ENCODE results near the gene NDUFB10. TPM values are rescaled to one million over a fixed set of nuclear protein-coding genes. Genes with fewer than 3 reads are reported as not detected.

NDUFB10 gene
- total and polyA plus RNA-seq, 9 donors, result 95.4 to 162 (median 132) TPM

DNA sequence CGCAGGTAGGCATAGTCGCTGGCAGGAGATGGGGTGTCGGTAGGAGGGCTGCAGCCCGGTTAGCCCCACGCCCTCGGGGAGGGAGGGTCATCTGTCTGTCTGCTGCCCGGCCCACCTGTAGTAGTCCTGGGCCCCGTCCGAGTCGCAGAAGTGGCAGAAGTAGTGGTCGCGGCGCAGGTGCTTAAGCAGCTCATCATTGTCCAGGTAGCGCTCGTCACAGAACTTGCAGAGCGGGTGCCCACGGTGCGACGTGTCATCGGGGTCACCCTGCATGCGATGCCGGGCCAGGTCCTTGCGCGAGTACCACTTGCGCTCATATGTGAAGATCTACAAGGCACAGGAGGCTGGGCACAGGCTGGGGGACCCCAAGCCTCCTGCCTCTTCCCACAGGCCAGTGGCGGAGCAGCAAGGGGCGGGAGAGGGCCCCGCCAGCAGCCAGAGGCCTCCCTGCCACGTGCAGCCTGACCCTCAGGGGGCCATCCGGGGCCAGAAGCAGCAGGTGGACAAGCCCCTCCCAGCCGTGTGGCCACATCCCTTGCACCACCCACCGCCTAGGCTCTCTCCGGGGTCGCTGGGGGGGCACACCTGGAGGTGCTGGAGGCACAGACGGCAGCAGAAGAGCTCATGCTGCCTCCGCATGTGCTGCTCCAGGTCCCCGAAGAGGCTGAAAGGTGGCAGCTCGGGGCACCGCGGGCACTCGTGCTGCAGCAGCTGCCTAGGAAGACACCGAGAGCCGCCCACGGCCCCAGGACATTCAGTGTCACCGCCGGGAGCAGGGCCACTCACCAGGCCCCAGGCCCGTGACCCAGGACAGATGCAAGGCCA is 43.3 kb downstream of the NDUFB10 start:
- Histone ChIP-seq H3K27me3 (ENCODE audit: control insufficient read depth, insufficient read depth, low read length) (no peaks in the 10 kb centered on the region), H3K9me3 (replicated peaks; ENCODE audit: control insufficient read depth, low read depth, low read length) (no peaks in the 10 kb centered on the region), H3K36me3 (ENCODE audit: control insufficient read depth, insufficient read depth, low read length) (peaks cover 68% of the 10 kb centered on the region), H3K4me3 (ENCODE audit: low read length) (no peak overlapping the region), H3K4me1 (ENCODE audit: control insufficient read depth, insufficient read depth, low read length) (peaks cover 54% of the 10 kb centered on the region), H3K27ac (ENCODE audit: low read length) (peak overlapping the region; percentile 35)
- 92% methylated on average over 42 of the region's 47 CpGs for WGBS (ENCODE audit: insufficient coverage)
- no peak for DNase-seq

DNA sequence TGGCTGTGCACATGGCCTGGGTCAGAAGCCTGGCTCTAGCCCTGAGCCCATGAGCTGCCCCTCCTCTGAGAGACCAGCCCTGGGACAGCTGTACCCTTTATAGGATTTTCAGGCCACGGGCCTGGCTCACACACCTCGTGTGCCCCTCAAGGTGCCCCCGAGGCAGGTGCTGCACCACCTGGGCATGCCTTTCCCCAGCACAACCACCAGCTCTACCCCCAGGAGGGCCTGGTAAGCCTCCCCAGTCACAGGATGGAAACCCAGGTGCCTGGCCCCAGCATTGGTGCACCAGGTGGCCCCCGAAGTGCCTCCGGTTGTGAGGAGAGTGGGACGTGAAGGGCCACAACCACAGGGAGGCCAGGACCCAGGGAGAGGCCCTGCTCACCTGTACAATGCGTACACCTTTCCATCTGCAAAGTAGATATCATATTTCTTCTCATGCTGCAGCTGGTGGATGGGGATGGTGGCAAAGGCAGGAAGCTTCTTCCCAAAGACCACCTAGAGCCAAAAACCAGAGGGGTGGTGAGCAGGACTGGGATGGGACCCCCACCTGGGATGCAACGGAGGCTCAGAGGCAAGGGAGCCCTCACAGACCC is 44.0 kb downstream of the NDUFB10 start:
- no peak overlapping the region for H3K4me3 ChIP-seq (ENCODE audit: low read length)

DNA sequence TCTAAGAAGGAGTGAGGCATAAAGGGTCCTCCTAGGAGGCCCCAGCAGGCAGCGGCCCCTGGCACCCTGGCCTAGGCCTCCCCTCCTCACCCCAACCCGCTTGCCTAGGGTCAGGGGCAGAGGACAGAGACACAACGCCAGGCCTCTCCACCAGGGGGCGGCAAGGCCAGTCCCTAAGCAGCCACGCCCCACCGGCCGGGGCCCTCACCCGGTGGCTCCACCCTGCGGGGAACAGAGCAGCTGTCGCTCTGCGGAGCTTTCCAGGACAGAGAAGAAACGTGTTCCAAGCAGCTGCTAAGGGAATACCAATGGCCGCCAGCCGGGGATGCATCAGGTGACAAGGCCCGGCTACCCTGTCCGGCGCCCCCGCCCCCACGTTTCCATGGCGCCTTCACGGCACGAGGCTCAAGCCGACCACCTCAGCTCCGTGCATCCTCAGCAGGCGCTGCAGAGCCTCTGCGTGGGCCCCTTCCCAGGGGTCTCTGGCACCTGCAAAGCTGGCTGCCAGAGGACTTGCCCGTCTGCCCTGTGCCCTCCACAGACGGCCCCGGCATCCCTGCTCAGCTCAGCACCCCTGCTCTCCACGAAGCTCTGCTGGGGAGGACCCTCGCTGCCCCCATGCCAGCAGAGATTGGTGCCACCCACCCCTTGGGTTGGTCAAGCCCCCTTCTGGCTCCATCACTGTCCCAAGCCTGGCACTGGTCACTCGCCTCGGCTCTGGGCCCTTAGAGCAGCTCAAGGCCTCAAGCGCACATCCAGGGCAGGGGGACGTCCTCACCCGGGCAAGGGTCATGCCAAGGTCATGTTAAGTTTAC is 44.7 kb downstream of the NDUFB10 start:
- H3K4me3 ChIP-seq (ENCODE audit: low read length), result no peak overlapping the region
- peak; percentile 95 for DNase-seq
- no peaks in the 10 kb centered on the region for H3K9me3 ChIP-seq (replicated peaks; ENCODE audit: control insufficient read depth, low read depth, low read length)
- WGBS (ENCODE audit: insufficient coverage), result 19% methylated on average over 36 of the region's 36 CpGs
- no peaks in the 10 kb centered on the region for H3K27me3 ChIP-seq (ENCODE audit: control insufficient read depth, insufficient read depth, low read length)
- peaks cover 68% of the 10 kb centered on the region for H3K4me1 ChIP-seq (ENCODE audit: control insufficient read depth, insufficient read depth, low read length)
- peak overlapping the region; percentile 78 for H3K27ac ChIP-seq (ENCODE audit: low read length)
- peaks cover 58% of the 10 kb centered on the region for H3K36me3 ChIP-seq (ENCODE audit: control insufficient read depth, insufficient read depth, low read length)

More for the DNA sequence above, 44.0 kb downstream of the NDUFB10 start:
- H3K36me3 ChIP-seq (ENCODE audit: control insufficient read depth, insufficient read depth, low read length), result peaks cover 65% of the 10 kb centered on the region
- DNase-seq, result no peak
- H3K27ac ChIP-seq (ENCODE audit: low read length), result peak overlapping the region; percentile 67
- WGBS (ENCODE audit: insufficient coverage), result 82% methylated on average over 6 of the region's 8 CpGs
- H3K4me1 ChIP-seq (ENCODE audit: control insufficient read depth, insufficient read depth, low read length), result peaks cover 61% of the 10 kb centered on the region
- no peaks in the 10 kb centered on the region for H3K27me3 ChIP-seq (ENCODE audit: control insufficient read depth, insufficient read depth, low read length)
- no peaks in the 10 kb centered on the region for H3K9me3 ChIP-seq (replicated peaks; ENCODE audit: control insufficient read depth, low read depth, low read length)

DNA sequence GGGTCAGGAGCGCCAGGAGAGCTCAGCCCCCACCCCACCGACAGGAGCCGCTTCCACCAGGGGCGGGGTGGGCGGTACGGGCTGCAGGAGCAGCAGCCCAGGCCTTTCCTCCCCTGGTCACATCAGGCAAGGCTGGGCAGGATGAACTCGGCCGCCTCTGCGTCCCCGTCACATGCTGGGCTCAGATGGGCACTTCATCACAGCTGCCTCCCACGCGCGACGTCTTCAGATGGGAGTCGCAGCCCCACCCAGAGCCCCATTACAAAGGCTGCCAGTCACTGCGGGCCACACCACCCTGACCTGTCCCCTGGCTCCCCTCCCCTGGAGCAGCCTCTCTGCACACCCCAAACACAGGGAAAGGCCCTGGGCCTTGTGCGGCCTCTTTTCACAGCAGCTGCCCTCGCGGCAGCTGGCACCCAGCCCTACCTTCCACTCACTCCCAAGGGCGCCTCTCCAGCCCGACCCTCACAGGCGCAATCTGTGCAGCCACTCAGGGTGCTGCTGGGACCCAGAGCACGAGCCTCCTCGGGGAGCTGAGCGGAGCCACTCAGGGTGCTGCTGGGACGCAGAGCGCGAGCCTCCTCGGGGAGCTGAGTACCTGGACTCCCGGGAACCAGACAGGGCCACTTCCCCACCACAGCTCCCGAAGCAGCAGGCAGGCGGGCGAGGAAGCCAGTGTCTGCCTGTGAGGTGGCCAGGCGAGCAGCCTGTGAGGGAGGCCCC is 45.6 kb downstream of the NDUFB10 start:
- DNase-seq, result no peak
- Histone ChIP-seq H3K4me3 (ENCODE audit: low read length) (no peak overlapping the region), H3K4me1 (ENCODE audit: control insufficient read depth, insufficient read depth, low read length) (peaks cover 69% of the 10 kb centered on the region), H3K9me3 (replicated peaks; ENCODE audit: control insufficient read depth, low read depth, low read length) (no peaks in the 10 kb centered on the region), H3K36me3 (ENCODE audit: control insufficient read depth, insufficient read depth, low read length) (peaks cover 49% of the 10 kb centered on the region), H3K27me3 (ENCODE audit: control insufficient read depth, insufficient read depth, low read length) (no peaks in the 10 kb centered on the region), H3K27ac (ENCODE audit: low read length) (peak overlapping the region; percentile 78)
- WGBS (ENCODE audit: insufficient coverage), result 61% methylated on average over 25 of the region's 34 CpGs

DNA sequence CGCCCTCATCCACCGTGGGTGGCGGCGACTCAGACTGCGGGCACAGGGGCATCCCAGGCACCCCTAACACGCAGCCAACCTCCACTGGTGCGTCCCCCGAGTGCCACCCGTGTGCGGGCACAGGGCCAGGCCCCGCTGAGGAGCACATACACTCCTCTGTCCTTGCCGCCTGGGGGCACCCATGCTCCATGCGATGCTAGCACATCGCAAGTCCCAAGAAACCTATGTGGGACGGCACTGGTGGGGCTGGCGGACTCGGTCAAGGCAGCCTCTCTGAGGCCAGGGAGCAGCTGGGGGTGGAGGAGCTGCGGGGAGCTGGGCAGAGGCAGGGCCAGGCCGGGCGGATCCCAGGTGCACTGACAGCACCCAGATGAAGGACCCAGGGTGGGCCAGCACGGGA is 46.3 kb downstream of the NDUFB10 start:
- no peak for DNase-seq

DNA sequence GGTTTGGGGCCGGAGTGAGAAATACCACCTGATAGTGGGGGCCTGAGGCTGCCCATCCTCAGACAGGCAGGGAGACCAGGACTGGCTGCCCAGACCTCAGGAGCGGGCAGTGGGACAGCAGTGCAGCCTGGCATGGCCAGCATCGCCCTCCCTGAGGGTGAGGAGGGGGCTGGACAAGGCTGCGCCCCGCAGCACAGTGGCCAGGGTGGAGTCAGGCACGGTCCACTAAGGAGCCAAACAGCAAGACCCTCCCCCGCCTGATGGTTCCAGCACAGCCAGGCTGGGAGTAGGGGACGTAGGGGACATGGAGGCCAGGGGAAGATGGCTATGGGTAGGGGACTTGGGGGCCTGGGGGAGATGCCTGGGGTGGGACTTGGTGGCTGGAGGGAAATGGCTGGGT is 47.0 kb downstream of the NDUFB10 start:
- peak overlapping the region; percentile 3 for H3K27ac ChIP-seq (ENCODE audit: low read length)
- 90% methylated on average over 8 of the region's 8 CpGs for WGBS (ENCODE audit: insufficient coverage)
- H3K9me3 ChIP-seq (replicated peaks; ENCODE audit: control insufficient read depth, low read depth, low read length), result no peaks in the 10 kb centered on the region
- peaks cover 36% of the 10 kb centered on the region for H3K36me3 ChIP-seq (ENCODE audit: control insufficient read depth, insufficient read depth, low read length)
- H3K4me1 ChIP-seq (ENCODE audit: control insufficient read depth, insufficient read depth, low read length), result peaks cover 77% of the 10 kb centered on the region
- H3K27me3 ChIP-seq (ENCODE audit: control insufficient read depth, insufficient read depth, low read length), result no peaks in the 10 kb centered on the region
- no peak overlapping the region for H3K4me3 ChIP-seq (ENCODE audit: low read length)
- no peak for DNase-seq

More for the DNA sequence above, 46.3 kb downstream of the NDUFB10 start:
- WGBS (ENCODE audit: insufficient coverage), result 86% methylated on average over 21 of the region's 21 CpGs
- no peaks in the 10 kb centered on the region for H3K27me3 ChIP-seq (ENCODE audit: control insufficient read depth, insufficient read depth, low read length)
- peaks cover 76% of the 10 kb centered on the region for H3K4me1 ChIP-seq (ENCODE audit: control insufficient read depth, insufficient read depth, low read length)
- H3K27ac ChIP-seq (ENCODE audit: low read length), result peak overlapping the region; percentile 3
- H3K4me3 ChIP-seq (ENCODE audit: low read length), result no peak overlapping the region
- H3K36me3 ChIP-seq (ENCODE audit: control insufficient read depth, insufficient read depth, low read length), result peaks cover 43% of the 10 kb centered on the region
- H3K9me3 ChIP-seq (replicated peaks; ENCODE audit: control insufficient read depth, low read depth, low read length), result no peaks in the 10 kb centered on the region

DNA sequence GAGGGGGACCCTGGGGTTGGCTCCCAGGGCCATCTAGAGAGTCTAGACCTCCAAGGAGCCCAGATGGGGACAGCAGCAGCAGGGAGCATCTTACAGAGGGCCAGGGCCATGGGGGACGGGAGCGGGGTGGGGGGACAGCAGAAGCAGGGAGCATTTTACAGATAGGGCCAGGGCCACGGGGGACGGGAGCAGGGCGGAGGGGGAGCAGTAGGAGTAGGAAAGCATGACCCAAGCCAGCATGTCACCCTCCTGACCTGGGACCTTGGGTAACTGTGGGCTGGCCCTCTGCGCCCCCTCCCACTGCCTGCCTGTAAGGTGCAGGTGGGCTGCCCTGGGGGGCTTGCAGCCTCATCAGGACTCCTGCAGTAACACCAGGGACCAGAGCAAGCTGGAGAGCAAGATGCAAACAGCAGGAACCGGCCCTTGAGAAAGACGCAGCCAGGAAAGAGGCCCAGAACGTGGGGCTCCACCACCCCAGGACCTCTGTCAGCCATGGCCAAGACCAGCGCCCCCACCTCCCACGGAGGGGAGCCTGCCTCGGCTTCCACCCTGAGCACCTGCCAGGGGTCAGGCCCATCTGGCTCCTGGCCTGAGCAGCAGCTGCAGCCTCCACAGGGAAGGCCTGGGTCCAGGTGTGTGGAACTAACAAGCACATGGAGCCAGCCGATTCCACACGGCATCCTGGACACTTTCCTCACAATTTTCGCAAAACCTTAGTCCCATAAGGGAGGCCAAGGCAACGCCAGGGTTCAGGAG is 47.9 kb downstream of the NDUFB10 start:
- Histone ChIP-seq H3K27ac (ENCODE audit: low read length) (no peak overlapping the region), H3K36me3 (ENCODE audit: control insufficient read depth, insufficient read depth, low read length) (peaks cover 27% of the 10 kb centered on the region), H3K4me1 (ENCODE audit: control insufficient read depth, insufficient read depth, low read length) (peaks cover 75% of the 10 kb centered on the region), H3K4me3 (ENCODE audit: low read length) (no peak overlapping the region), H3K27me3 (ENCODE audit: control insufficient read depth, insufficient read depth, low read length) (no peaks in the 10 kb centered on the region), H3K9me3 (replicated peaks; ENCODE audit: control insufficient read depth, low read depth, low read length) (no peaks in the 10 kb centered on the region)
- 53% methylated on average over 13 of the region's 16 CpGs for WGBS (ENCODE audit: insufficient coverage)
- DNase-seq, result no peak

DNA sequence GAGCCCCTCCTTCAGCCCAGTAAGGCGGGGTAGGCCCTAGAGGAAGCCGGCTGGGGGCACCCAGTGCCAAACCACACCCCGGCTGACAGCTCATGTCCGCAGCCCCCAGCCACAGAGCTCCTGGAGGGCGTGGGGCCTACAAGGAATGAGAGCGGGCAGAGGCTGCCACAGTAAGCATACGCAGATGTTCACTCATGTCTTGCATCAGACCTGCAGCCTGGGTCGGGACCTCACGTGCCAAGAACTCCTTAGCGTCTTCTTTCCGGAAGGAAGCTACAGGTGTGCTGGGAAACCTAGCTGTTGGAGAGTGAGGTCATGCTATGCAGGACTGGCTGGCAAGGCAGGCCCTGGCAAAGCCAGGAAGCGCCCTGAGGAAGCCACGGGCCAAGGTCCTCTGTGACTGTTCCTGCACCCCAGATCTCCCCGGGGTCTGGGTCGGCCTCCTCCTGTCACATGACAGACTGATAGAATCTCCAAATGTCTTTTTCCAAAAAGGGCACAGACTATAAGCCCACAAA is 48.7 kb downstream of the NDUFB10 start:
- Histone ChIP-seq H3K4me1 (ENCODE audit: control insufficient read depth, insufficient read depth, low read length) (peaks cover 67% of the 10 kb centered on the region), H3K27me3 (ENCODE audit: control insufficient read depth, insufficient read depth, low read length) (no peaks in the 10 kb centered on the region), H3K27ac (ENCODE audit: low read length) (peak overlapping the region; percentile 77), H3K4me3 (ENCODE audit: low read length) (no peak overlapping the region), H3K9me3 (replicated peaks; ENCODE audit: control insufficient read depth, low read depth, low read length) (no peaks in the 10 kb centered on the region), H3K36me3 (ENCODE audit: control insufficient read depth, insufficient read depth, low read length) (peaks cover 19% of the 10 kb centered on the region)
- no peak for DNase-seq
- 52% methylated on average over 10 of the region's 15 CpGs for WGBS (ENCODE audit: insufficient coverage)

DNA sequence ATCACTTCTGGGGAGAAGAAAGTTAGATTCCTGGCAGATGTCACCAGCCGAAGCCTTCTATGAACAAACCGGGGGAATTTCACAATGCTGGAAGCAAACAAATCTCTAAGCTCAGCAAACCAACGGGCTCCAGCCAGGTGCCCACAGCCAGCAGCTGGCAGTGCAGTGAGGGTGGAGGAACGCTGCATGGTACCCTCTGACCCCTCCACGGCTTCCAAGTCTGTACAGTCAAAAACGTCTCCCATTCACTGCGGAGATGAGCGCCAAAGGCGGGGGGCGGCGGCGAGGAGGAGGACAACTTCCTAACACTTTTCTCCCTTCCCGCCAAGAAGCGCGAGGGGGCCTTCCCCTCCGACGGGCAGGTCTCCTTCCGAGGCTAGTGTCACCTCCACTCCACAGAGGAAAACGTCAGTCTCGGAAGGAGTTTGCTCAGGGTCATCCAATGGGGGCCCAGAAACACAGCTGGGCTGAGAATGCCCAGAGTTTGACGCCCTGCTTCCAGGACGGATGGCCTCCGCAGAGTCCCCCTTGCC is 49.4 kb downstream of the NDUFB10 start:
- H3K4me3 ChIP-seq (ENCODE audit: low read length), result peak overlapping the region; percentile 65
- 3% methylated on average over 14 of the region's 23 CpGs for WGBS (ENCODE audit: insufficient coverage)
- H3K9me3 ChIP-seq (replicated peaks; ENCODE audit: control insufficient read depth, low read depth, low read length), result no peaks in the 10 kb centered on the region
- peaks cover 60% of the 10 kb centered on the region for H3K4me1 ChIP-seq (ENCODE audit: control insufficient read depth, insufficient read depth, low read length)
- no peak for DNase-seq
- H3K27me3 ChIP-seq (ENCODE audit: control insufficient read depth, insufficient read depth, low read length), result no peaks in the 10 kb centered on the region
- peaks cover 13% of the 10 kb centered on the region for H3K36me3 ChIP-seq (ENCODE audit: control insufficient read depth, insufficient read depth, low read length)
- peak overlapping the region; percentile 77 for H3K27ac ChIP-seq (ENCODE audit: low read length)

Measured in muscle of leg (tissue), 11 donors.